GM12891 (cell line): ENCODE measurements around the gene HSF2BP.
"Not testable (repeated sequence)": the region's sequence is repeated elsewhere in the genome, so short reads cannot be mapped to it uniquely, and the experiment has no call there.

Experiments used
- POLR2A ChIP-seq: IDR thresholded peaks from 2 replicates; pipeline ENCODE4 v1.6.1; 2011; ENCODE audit warnings: low read depth, low read length, control low read depth
- POLR2AphosphoS5 ChIP-seq: IDR thresholded peaks from 2 replicates; pipeline ENCODE4 v1.6.1; 2011; ENCODE audit warnings: low read depth, low read length, control low read depth
- SPI1 ChIP-seq: IDR thresholded peaks from 2 replicates; pipeline ENCODE4 v1.6.1; 2011; ENCODE audit warnings: low read depth, low read length, control low read depth
- TAF1 ChIP-seq: IDR thresholded peaks from 2 replicates; pipeline ENCODE4 v1.6.1; 2011; ENCODE audit warnings: low read depth, low read length, control low read depth

GRCh38 chr21:43562451-43562850 lies 96.8 kb downstream of the HSF2BP start:
- TF ChIP-seq TAF1, POLR2A, POLR2AphosphoS5, SPI1: not testable (repeated sequence)
